HK-2 (cell line): ENCODE measurements around the gene SMPD2.

Experiments used
- DNase-seq: peaks from one replicate; pipeline ENCODE4 v3.0.0-alpha.2; 2018; ENCODE audit not compliant: unreplicated experiment

Gene SMPD2

GRCh38 chr6:109447087-109447486 is 6.6 kb downstream of the SMPD2 start:
- no peak for DNase-seq

GRCh38 chr6:109447878-109448555 is 7.5 kb downstream of the SMPD2 start:
- peak; percentile 35 for DNase-seq

GRCh38 chr6:109448615-109449014 is 8.1 kb downstream of the SMPD2 start:
- no peak for DNase-seq

GRCh38 chr6:109449064-109449794 is 8.7 kb downstream of the SMPD2 start:
- no peak for DNase-seq

- DNase-seq = no peak
Measured at GRCh38 chr6:109449795-109450673, 9.5 kb downstream of the SMPD2 start.

- DNase-seq = no peak
Measured at GRCh38 chr6:109450801-109451200, 10.3 kb downstream of the SMPD2 start.

GRCh38 chr6:109451376-109451775 is 10.9 kb downstream of the SMPD2 start:
- DNase-seq = no peak

- DNase-seq = no peak
Measured at GRCh38 chr6:109452181-109452580, 11.7 kb downstream of the SMPD2 start.

GRCh38 chr6:109453156-109453555 is 12.6 kb downstream of the SMPD2 start:
- no peak for DNase-seq

GRCh38 chr6:109453594-109454495 is 13.3 kb downstream of the SMPD2 start:
- DNase-seq = no peak

GRCh38 chr6:109454496-109455436 is 14.2 kb downstream of the SMPD2 start:
- DNase-seq = no peak

- peak; percentile 67 for DNase-seq
Measured at GRCh38 chr6:109455437-109456110, 15.1 kb downstream of the SMPD2 start, which contains the start of gene MICAL1. Gene MICAL1 (minus strand): TSS chr6:109455772. CDS start chr6:109454196, 1,576 bp downstream.

- DNase-seq = no peak
Measured at GRCh38 chr6:109456111-109456583, 15.6 kb downstream of the SMPD2 start.

- DNase-seq = no peak
Measured at GRCh38 chr6:109456710-109457561, 16.4 kb downstream of the SMPD2 start.

- DNase-seq = no peak
Measured at GRCh38 chr6:109457562-109457996, 17.1 kb downstream of the SMPD2 start.

- no peak for DNase-seq
Measured at GRCh38 chr6:109458774-109459531, 18.4 kb downstream of the SMPD2 start.

GRCh38 chr6:109460161-109460829 is 19.8 kb downstream of the SMPD2 start:
- no peak for DNase-seq
